Measurements from ENCODE around the gene MRPS23.

- TF ChIP-seq, protein P1, sequence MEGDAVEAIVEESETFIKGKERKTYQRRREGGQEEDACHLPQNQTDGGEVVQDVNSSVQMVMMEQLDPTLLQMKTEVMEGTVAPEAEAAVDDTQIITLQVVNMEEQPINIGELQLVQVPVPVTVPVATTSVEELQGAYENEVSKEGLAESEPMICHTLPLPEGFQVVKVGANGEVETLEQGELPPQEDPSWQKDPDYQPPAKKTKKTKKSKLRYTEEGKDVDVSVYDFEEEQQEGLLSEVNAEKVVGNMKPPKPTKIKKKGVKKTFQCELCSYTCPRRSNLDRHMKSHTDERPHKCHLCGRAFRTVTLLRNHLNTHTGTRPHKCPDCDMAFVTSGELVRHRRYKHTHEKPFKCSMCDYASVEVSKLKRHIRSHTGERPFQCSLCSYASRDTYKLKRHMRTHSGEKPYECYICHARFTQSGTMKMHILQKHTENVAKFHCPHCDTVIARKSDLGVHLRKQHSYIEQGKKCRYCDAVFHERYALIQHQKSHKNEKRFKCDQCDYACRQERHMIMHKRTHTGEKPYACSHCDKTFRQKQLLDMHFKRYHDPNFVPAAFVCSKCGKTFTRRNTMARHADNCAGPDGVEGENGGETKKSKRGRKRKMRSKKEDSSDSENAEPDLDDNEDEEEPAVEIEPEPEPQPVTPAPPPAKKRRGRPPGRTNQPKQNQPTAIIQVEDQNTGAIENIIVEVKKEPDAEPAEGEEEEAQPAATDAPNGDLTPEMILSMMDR (IDR thresholded peaks at IDR 0.05 in 4 of 5, conservative IDR thresholded peaks at IDR 0.05 in 1 of 5): no peak
- TF ChIP-seq POLR2A (IDR thresholded peaks at IDR 0.05): no peak
Observed at GRCh38 chr17:57866319-57866718, 16.5 kb upstream of the MRPS23 start.
